ENCODE measurements around the gene IGSF5.
"Not testable (repeated sequence)": the region's sequence is repeated elsewhere in the genome, so short reads cannot be mapped to it uniquely, and the experiment has no call there.

GRCh38 chr21:39745332-39745731 lies 349 bp downstream of the IGSF5 start:
- TF ChIP-seq, protein P1, sequence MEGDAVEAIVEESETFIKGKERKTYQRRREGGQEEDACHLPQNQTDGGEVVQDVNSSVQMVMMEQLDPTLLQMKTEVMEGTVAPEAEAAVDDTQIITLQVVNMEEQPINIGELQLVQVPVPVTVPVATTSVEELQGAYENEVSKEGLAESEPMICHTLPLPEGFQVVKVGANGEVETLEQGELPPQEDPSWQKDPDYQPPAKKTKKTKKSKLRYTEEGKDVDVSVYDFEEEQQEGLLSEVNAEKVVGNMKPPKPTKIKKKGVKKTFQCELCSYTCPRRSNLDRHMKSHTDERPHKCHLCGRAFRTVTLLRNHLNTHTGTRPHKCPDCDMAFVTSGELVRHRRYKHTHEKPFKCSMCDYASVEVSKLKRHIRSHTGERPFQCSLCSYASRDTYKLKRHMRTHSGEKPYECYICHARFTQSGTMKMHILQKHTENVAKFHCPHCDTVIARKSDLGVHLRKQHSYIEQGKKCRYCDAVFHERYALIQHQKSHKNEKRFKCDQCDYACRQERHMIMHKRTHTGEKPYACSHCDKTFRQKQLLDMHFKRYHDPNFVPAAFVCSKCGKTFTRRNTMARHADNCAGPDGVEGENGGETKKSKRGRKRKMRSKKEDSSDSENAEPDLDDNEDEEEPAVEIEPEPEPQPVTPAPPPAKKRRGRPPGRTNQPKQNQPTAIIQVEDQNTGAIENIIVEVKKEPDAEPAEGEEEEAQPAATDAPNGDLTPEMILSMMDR (conservative IDR thresholded peaks at IDR 0.05; ENCODE audit: low read depth, low read length): not testable (repeated sequence)
- TF ChIP-seq EZH2phosphoT487 (IDR thresholded peaks at IDR 0.05; ENCODE audit: borderline replicate concordance, low read length): not testable (repeated sequence)
